Transverse colon (tissue), 4 donors: ENCODE data around the gene UBLCP1.

ENCODE experiments used
- CTCF ChIP-seq, 5 experiments: fragments of 200-600 bp in 3 of 5; fragments of 450-650 bp in 2 of 5; sonication (generic) in 3 of 5; IDR thresholded peaks; 1 replicate in 2 of 5; 2 replicates in 3 of 5; pipeline ENCODE4 v1.5.1; 2016 to 2017; ENCODE audit warnings: antibody characterized with exemption in 5 of 5, inconsistent platforms in 3 of 5, mild to moderate bottlenecking in 2 of 5, moderate library complexity in 1 of 5
- POLR2A ChIP-seq: fragments of 450-650 bp; IDR thresholded peaks from one replicate; pipeline ENCODE4 v1.6.1; 2016; ENCODE audit warnings: antibody characterized with exemption, mild to moderate bottlenecking, moderate library complexity
- POLR2AphosphoS5 ChIP-seq, 3 donors: sonication (generic); formaldehyde crosslinking; IDR thresholded peaks; one replicate each; pipeline ENCODE4 v1.6.1; 2016; ENCODE audit warnings: antibody characterized with exemption in 3 of 3

GRCh38 chr5:159214486-159215271 is 48.4 kb upstream of the UBLCP1 start:
- TF ChIP-seq CTCF (IDR thresholded peaks at IDR 0.05) (no peak), POLR2A (no peak), POLR2AphosphoS5 (IDR thresholded peaks at IDR 0.05) (no peak)
